WTC11 (cell line): ENCODE results near the gene RAB11B. TPM values are rescaled to one million over a fixed set of nuclear protein-coding genes. Genes with fewer than 3 reads are reported as not detected.
"Not testable (repeated sequence)": the region's sequence is repeated elsewhere in the genome, so short reads cannot be mapped to it uniquely, and the experiment has no call there.

ENCODE experiments used
- ATAC-seq: fragments of 200-7000 bp; cut with Tn5 transposase; 2 replicates; pipeline ENCODE4 v1.10.0; 2021; ENCODE audit warnings: mild to moderate bottlenecking, moderate library complexity
- CTCF ChIA-PET: fragments of 300-600 bp; sonication (Branson Sonifier 250); formaldehyde crosslinking; loops from one replicate; lab custom pipeline; 2021; ENCODE audit warnings: antibody characterized with exemption; lab: Charles Lee
- POLR2A ChIA-PET: fragments of 350-600 bp; sonication (Branson Sonifier 250); formaldehyde crosslinking; loops from one replicate; lab custom pipeline; 2021; ENCODE audit warnings: antibody characterized with exemption; lab: Charles Lee
- DNase-seq: peaks from one replicate; pipeline ENCODE4 v3.0.0; 2021; ENCODE audit warnings: low spot score
- H3K27ac Mint-ChIP-seq: 2 replicates; pipeline ENCODE4 v1.8.0; 2021; ENCODE audit warnings: mixed read lengths
- H3K27me3 Mint-ChIP-seq: 2 replicates; pipeline ENCODE4 v1.8.0; 2021; ENCODE audit warnings: low read depth, mild to moderate bottlenecking, moderate library complexity, mixed read lengths
- H3K36me3 Mint-ChIP-seq: 2 replicates; pipeline ENCODE4 v1.8.0; 2021; ENCODE audit warnings: mixed read lengths
- H3K4me1 Mint-ChIP-seq: 2 replicates; pipeline ENCODE4 v1.8.0; 2022; ENCODE audit warnings: mixed read lengths
- H3K4me3 Mint-ChIP-seq: 2 replicates; pipeline ENCODE4 v1.8.0; 2021; ENCODE audit warnings: mild to moderate bottlenecking, moderate library complexity, mixed read lengths
- H3K9me3 Mint-ChIP-seq: 2 replicates; pipeline ENCODE4 v1.8.0; 2021; ENCODE audit warnings: mixed read lengths
- ATF1 ChIP-seq: sonication (generic); formaldehyde crosslinking; IDR thresholded peaks from 2 replicates; pipeline ENCODE4 v1.8.1; 2023; ENCODE audit warnings: mild to moderate bottlenecking, moderate library complexity, missing genetic modification reagents
- JAZF1 ChIP-seq: fragments of 250-450 bp; sonication (Bioruptor Pico); IDR thresholded peaks from 2 replicates; pipeline ENCODE4 v1.9.0; 2021; ENCODE audit warnings: moderate library complexity, mild to moderate bottlenecking, inconsistent platforms
- MAX ChIP-seq: sonication (generic); formaldehyde crosslinking; IDR thresholded peaks from 2 replicates; pipeline ENCODE4 v1.8.0; 2022; ENCODE audit warnings: mild to moderate bottlenecking, missing genetic modification reagents
- NR1H2 ChIP-seq: sonication (generic); formaldehyde crosslinking; IDR thresholded peaks from 2 replicates; pipeline ENCODE4 v1.9.0; 2021; ENCODE audit warnings: mild to moderate bottlenecking, moderate library complexity, missing genetic modification reagents
- PRDM15 ChIP-seq: sonication (generic); formaldehyde crosslinking; IDR thresholded peaks from 2 replicates; pipeline ENCODE4 v1.8.0; 2022; ENCODE audit warnings: missing genetic modification reagents
- RELA ChIP-seq: sonication (generic); formaldehyde crosslinking; IDR thresholded peaks from 2 replicates; pipeline ENCODE4 v1.8.1; 2022; ENCODE audit warnings: missing genetic modification reagents, mild to moderate bottlenecking, borderline replicate concordance
- TCF7 ChIP-seq: sonication (generic); formaldehyde crosslinking; IDR thresholded peaks from 2 replicates; pipeline ENCODE4 v1.8.0; 2022; ENCODE audit warnings: mild to moderate bottlenecking, low read depth, missing genetic modification reagents, moderate library complexity
- TP53 ChIP-seq: sonication (generic); formaldehyde crosslinking; IDR thresholded peaks from 2 replicates; pipeline ENCODE4 v1.8.1; 2023; ENCODE audit warnings: mild to moderate bottlenecking, missing genetic modification reagents
- USF1 ChIP-seq: sonication (generic); formaldehyde crosslinking; IDR thresholded peaks from 2 replicates; pipeline ENCODE4 v1.8.0; 2022; ENCODE audit warnings: mild to moderate bottlenecking, missing genetic modification reagents
- ZBTB43 ChIP-seq: sonication (generic); formaldehyde crosslinking; IDR thresholded peaks from 2 replicates; pipeline ENCODE4 v1.8.1; 2023; ENCODE audit warnings: mild to moderate bottlenecking, missing genetic modification reagents
- ZNF121 ChIP-seq: sonication (generic); formaldehyde crosslinking; IDR thresholded peaks from 2 replicates; pipeline ENCODE4 v1.8.0; 2023; ENCODE audit warnings: missing genetic modification reagents
- ZNF263 ChIP-seq: sonication (generic); formaldehyde crosslinking; IDR thresholded peaks from 2 replicates; pipeline ENCODE4 v1.8.1; 2022; ENCODE audit warnings: low read depth, mild to moderate bottlenecking, moderate library complexity, missing genetic modification reagents
- ZNF396 ChIP-seq: fragments of 250-450 bp; sonication (Bioruptor Pico); IDR thresholded peaks from 2 replicates; pipeline ENCODE4 v1.8.0; 2021; ENCODE audit warnings: mild to moderate bottlenecking, moderate library complexity, borderline replicate concordance
- ZNF425 ChIP-seq: fragments of 250-450 bp; sonication (Bioruptor Pico); conservative IDR thresholded peaks from 2 replicates; pipeline ENCODE4 v1.9.0; 2021; ENCODE audit warnings: mild to moderate bottlenecking
- total RNA-seq: library from RNA; stranded (reverse); gene quantifications from 3 replicates; pipeline ENCODE4 v1.2.3, GENCODE V29; 2021

Gene RAB11B
- total RNA-seq, 1 experiment from 2014 or later = 108 TPM

GRCh38 chr19:8404391-8405151, 14.4 kb downstream of the RAB11B start:
- Mint-ChIP-seq H3K9me3 (no peaks in the 10 kb centered on the region), H3K4me3 (no peak overlapping the region), H3K27ac (no peak overlapping the region), H3K36me3 (peaks cover 14% of the 10 kb centered on the region), H3K27me3 (no peaks in the 10 kb centered on the region), H3K4me1 (no peaks in the 10 kb centered on the region)
- ATAC-seq = no peak
- POLR2A ChIA-PET = no interaction called here
- TF ChIP-seq ZBTB43 = no peak
- TF ChIP-seq RELA = no peak
- TF ChIP-seq USF1 (CRISPR knock-in tag) = no peak
- no peak for TF ChIP-seq PRDM15 (CRISPR knock-in tag)
- no peak for TF ChIP-seq MAX (CRISPR knock-in tag)
- no peak for TF ChIP-seq ATF1
- no peak for TF ChIP-seq ZNF121 (CRISPR knock-in tag)
- TF ChIP-seq NR1H2 (CRISPR knock-in tag) = no peak
- TF ChIP-seq ZNF396 (CRISPR knock-in tag) = no peak
- TF ChIP-seq ZNF263 (CRISPR knock-in tag) = no peak
- no peak for TF ChIP-seq TP53 (CRISPR knock-in tag)
- TF ChIP-seq JAZF1 (CRISPR knock-in tag) = no peak
- TF ChIP-seq ZNF425 (CRISPR knock-in tag) = no peak
- no peak for TF ChIP-seq TCF7
- CTCF ChIA-PET = no interaction called here
- DNase-seq = no peak

GRCh38 chr19:8410718-8411117, 20.6 kb downstream of the RAB11B start:
- ChIA-PET CTCF (interaction anchor here (0.6 to 2.4 kb wide), 6 partner anchors 56 to 170 kb away, joined by 3 to 6 read pairs (median 4); no protein-coding TSS in a partner anchor), POLR2A (interaction anchor here (0.7 kb wide), 1 partner anchor 86 kb away, joined by 4 read pairs; no protein-coding TSS in a partner anchor)
- H3K27me3 Mint-ChIP-seq, DNase-seq, H3K27ac Mint-ChIP-seq, H3K36me3 Mint-ChIP-seq, H3K9me3 Mint-ChIP-seq, H3K4me3 Mint-ChIP-seq, H3K4me1 Mint-ChIP-seq, ATAC-seq: not testable (repeated sequence)
